Measurements from ENCODE around the gene GRK4. TPM values are rescaled to one million over a fixed set of nuclear protein-coding genes. Genes with fewer than 3 reads are reported as not detected.
A peak's percentile ranks its signal among the peaks of the same experiment; 100 is the strongest.

GRK4 gene
- total and polyA plus RNA-seq, 12 donors, result 4.7 to 29.2 (median 8.0) TPM

- peaks cover 10 to 24% of the 10 kb centered on the region in 2 donors for H3K4me1 ChIP-seq (replicated peaks in 1 of 2)
- no peak for TF ChIP-seq CTCF (IDR thresholded peaks at IDR 0.05)
- H3K9me3 ChIP-seq (replicated peaks in 1 of 3), result no peaks in the 10 kb centered on the region
- intact Hi-C loops (cut with DNase I), result no loop called here
- 46 to 56% (median 52%) methylated on average over 10 of the region's 10 CpGs for WGBS, 4 donors
- H3K27ac ChIP-seq, result peak overlapping the region in 2 of 5 donors; percentile 82
- H3K36me3 ChIP-seq (replicated peaks in 1 of 2), result no peaks in the 10 kb centered on the region
- H3K4me3 ChIP-seq, result peak overlapping the region in 2 of 4 donors; percentile 17 to 52
- no peaks in the 10 kb centered on the region for H3K27me3 ChIP-seq
- DNase-seq, result no peak
These were observed 78.9 kb downstream of the GRK4 start for GRCh38 chr4:3042226-3042625.

GRCh38 chr4:3043282-3044020 is 80.1 kb downstream of the GRK4 start:
- DNase-seq, result no peak
- H3K4me1 ChIP-seq (replicated peaks in 1 of 2), result peaks cover 10 to 15% of the 10 kb centered on the region in 2 donors
- no peaks in the 10 kb centered on the region for H3K36me3 ChIP-seq (replicated peaks in 1 of 2)
- H3K9me3 ChIP-seq (replicated peaks in 1 of 3), result no peaks in the 10 kb centered on the region
- intact Hi-C loops (cut with DNase I), result no loop called here
- H3K27me3 ChIP-seq, result no peaks in the 10 kb centered on the region
- TF ChIP-seq CTCF (IDR thresholded peaks at IDR 0.05) (no peak), POLR2A (IDR thresholded peaks at IDR 0.05) (no peak)
- WGBS, 4 donors, result 81 to 90% (median 87%) methylated on average over 11 of the region's 11 CpGs
- no peak overlapping the region for H3K27ac ChIP-seq
- no peak overlapping the region for H3K4me3 ChIP-seq

GRCh38 chr4:3044870-3045819 is 81.8 kb downstream of the GRK4 start:
- no peak for TF ChIP-seq POLR2A (IDR thresholded peaks at IDR 0.05)
- no peak for TF ChIP-seq CTCF (IDR thresholded peaks at IDR 0.05)
- H3K27ac ChIP-seq, result peak overlapping the region in 1 of 5 donors; percentile 56
- H3K4me3 ChIP-seq, result no peak overlapping the region
- WGBS, 4 donors, result 65 to 78% (median 71%) methylated on average over 22 of the region's 22 CpGs
- H3K9me3 ChIP-seq (replicated peaks in 1 of 3), result no peaks in the 10 kb centered on the region
- H3K27me3 ChIP-seq, result no peaks in the 10 kb centered on the region
- no peaks in the 10 kb centered on the region for H3K36me3 ChIP-seq (replicated peaks in 1 of 2)
- peak in 6 of 7 donors; percentile 48 to 83 (median 59) for DNase-seq
- peaks cover 10 to 15% of the 10 kb centered on the region in 2 donors for H3K4me1 ChIP-seq (replicated peaks in 1 of 2)
- intact Hi-C loops (cut with DNase I), result no loop called here

GRCh38 chr4:3046162-3046561 is 82.8 kb downstream of the GRK4 start:
- 65 to 75% (median 73%) methylated on average over 7 of the region's 7 CpGs for WGBS, 4 donors
- intact Hi-C loops (cut with DNase I), result no loop called here
- peaks cover 7 to 11% of the 10 kb centered on the region in 2 donors for H3K4me1 ChIP-seq (replicated peaks in 1 of 2)
- H3K27me3 ChIP-seq, result no peaks in the 10 kb centered on the region
- DNase-seq, result no peak
- H3K4me3 ChIP-seq, result no peak overlapping the region
- H3K36me3 ChIP-seq (replicated peaks in 1 of 2), result no peaks in the 10 kb centered on the region
- peak overlapping the region in 1 of 5 donors; percentile 14 for H3K27ac ChIP-seq
- TF ChIP-seq POLR2A (IDR thresholded peaks at IDR 0.05), result no peak
- TF ChIP-seq CTCF (IDR thresholded peaks at IDR 0.05), result no peak
- H3K9me3 ChIP-seq (replicated peaks in 1 of 3), result no peaks in the 10 kb centered on the region
